ENCODE data around the gene PLXND1. TPM values are rescaled to one million over a fixed set of nuclear protein-coding genes. Genes with fewer than 3 reads are reported as not detected.

PLXND1 gene
- total RNA-seq, 1 donor from 2014 or later: 233 TPM

DNA sequence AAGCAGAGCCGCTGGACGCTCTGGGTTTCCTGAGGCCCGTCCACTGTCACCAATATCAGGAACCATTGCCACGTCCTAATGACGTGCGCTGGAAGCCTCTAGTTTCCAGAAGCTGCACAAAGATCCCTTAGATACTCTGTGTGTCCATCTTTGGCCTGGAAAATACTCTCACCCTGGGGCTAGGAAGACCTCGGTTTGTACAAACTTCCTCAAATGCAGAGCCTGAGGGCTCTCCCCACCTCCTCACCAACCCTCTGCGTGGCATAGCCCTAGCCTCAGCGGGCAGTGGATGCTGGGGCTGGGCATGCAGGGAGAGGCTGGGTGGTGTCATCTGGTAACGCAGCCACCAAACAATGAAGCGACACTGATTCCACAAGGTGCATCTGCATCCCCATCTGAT lies 74.8 kb downstream of the PLXND1 start:
- ATAC-seq: no peak
- TF ChIP-seq, protein P1, sequence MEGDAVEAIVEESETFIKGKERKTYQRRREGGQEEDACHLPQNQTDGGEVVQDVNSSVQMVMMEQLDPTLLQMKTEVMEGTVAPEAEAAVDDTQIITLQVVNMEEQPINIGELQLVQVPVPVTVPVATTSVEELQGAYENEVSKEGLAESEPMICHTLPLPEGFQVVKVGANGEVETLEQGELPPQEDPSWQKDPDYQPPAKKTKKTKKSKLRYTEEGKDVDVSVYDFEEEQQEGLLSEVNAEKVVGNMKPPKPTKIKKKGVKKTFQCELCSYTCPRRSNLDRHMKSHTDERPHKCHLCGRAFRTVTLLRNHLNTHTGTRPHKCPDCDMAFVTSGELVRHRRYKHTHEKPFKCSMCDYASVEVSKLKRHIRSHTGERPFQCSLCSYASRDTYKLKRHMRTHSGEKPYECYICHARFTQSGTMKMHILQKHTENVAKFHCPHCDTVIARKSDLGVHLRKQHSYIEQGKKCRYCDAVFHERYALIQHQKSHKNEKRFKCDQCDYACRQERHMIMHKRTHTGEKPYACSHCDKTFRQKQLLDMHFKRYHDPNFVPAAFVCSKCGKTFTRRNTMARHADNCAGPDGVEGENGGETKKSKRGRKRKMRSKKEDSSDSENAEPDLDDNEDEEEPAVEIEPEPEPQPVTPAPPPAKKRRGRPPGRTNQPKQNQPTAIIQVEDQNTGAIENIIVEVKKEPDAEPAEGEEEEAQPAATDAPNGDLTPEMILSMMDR (IDR thresholded peaks at IDR 0.05): no peak
- no peaks in the 10 kb centered on the region for H3K9me3 ChIP-seq
- intact Hi-C loops (cut with DNase I): no loop called here
- H3K27me3 ChIP-seq (ENCODE audit: low read depth): no peaks in the 10 kb centered on the region
- no peak overlapping the region for H3K27ac ChIP-seq
- H3K36me3 ChIP-seq: no peaks in the 10 kb centered on the region
- DNase-seq: no peak
- no peaks in the 10 kb centered on the region for H3K4me1 ChIP-seq
- H3K4me3 ChIP-seq: no peak overlapping the region

- H3K27me3 ChIP-seq (ENCODE audit: low read depth): no peaks in the 10 kb centered on the region
- intact Hi-C loops (cut with DNase I): no loop called here
- no peaks in the 10 kb centered on the region for H3K4me1 ChIP-seq
- no peak overlapping the region for H3K4me3 ChIP-seq
- no peak for DNase-seq
- TF ChIP-seq, protein P1 (IDR thresholded peaks at IDR 0.05): no peak
- no peaks in the 10 kb centered on the region for H3K9me3 ChIP-seq
- H3K27ac ChIP-seq: no peak overlapping the region
- ATAC-seq: no peak
- no peaks in the 10 kb centered on the region for H3K36me3 ChIP-seq
These were observed 75.7 kb downstream of the PLXND1 start for GRCh38 chr3:129530821-129531220.

- TF ChIP-seq, protein P1 (IDR thresholded peaks at IDR 0.05): no peak
- DNase-seq: no peak
- Histone ChIP-seq H3K4me1 (no peaks in the 10 kb centered on the region), H3K36me3 (no peaks in the 10 kb centered on the region), H3K9me3 (no peaks in the 10 kb centered on the region), H3K4me3 (no peak overlapping the region), H3K27me3 (ENCODE audit: low read depth) (no peaks in the 10 kb centered on the region), H3K27ac (no peak overlapping the region)
- intact Hi-C loops (cut with DNase I): no loop called here
- ATAC-seq: no peak
These were observed 76.2 kb downstream of the PLXND1 start for GRCh38 chr3:129530251-129530791.

DNA sequence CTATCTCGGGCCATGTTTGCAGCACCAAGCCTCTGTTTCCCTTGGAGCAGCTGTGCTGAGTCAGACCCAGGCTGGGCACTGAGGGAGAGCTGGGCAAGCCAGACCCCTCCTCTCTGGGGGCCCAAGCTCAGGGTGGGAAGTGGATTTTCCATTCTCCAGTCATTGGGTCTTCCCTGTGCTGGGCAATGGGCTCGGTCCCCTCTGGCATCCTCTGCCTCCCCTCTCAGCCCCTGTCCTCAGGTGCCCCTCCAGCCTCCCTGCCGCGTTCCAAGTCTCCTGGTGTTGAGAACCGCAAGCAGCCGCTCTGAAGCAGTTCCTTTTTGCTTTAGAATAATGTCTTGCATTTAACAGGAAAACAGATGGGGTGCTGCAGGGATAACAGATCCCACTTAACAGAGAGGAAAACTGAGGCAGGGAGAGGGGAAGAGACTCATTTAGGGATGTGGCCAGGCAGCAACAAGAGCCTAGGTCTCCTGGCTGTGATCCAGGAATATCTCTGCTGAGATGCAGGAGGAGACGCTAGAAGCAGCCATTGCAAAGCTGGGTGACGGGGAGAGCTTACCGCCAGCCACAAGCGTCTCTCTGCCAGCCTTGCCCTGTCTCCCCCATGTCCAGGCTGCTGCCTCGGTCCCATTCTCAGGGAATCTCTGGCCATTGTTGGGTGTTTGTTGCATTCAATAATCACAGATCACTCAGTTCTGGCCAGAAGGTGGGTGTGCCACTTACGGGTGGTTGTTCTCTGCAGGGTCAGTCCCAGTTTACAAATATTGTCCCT lies 76.9 kb downstream of the PLXND1 start:
- Histone ChIP-seq H3K4me1 (no peaks in the 10 kb centered on the region), H3K27ac (no peak overlapping the region), H3K9me3 (no peaks in the 10 kb centered on the region), H3K27me3 (ENCODE audit: low read depth) (no peaks in the 10 kb centered on the region), H3K36me3 (no peaks in the 10 kb centered on the region), H3K4me3 (no peak overlapping the region)
- TF ChIP-seq, protein P1 (IDR thresholded peaks at IDR 0.05): no peak
- ATAC-seq: no peak
- intact Hi-C loops (cut with DNase I): no loop called here
- DNase-seq: no peak

GRCh38 chr3:129528589-129529100 lies 77.8 kb downstream of the PLXND1 start, which contains the start of gene RHO:
TSS of gene RHO (plus strand) at chr3:129528639. CDS start at chr3:129528734, 95 bp downstream.
- DNase-seq (no peak), ATAC-seq (no peak)
- TF ChIP-seq, protein P1 (IDR thresholded peaks at IDR 0.05): no peak
- no peak within 1 kb of the TSS for H3K4me3 ChIP-seq
- no peaks in the 10 kb centered on the region for H3K36me3 ChIP-seq
- H3K27ac ChIP-seq: no peak within 1 kb of the TSS
- H3K9me3 ChIP-seq: no peaks in the 10 kb centered on the region
- intact Hi-C loops (cut with DNase I): no loop called here
- H3K4me1 ChIP-seq: no peaks in the 10 kb centered on the region
- no peaks in the 10 kb centered on the region for H3K27me3 ChIP-seq (ENCODE audit: low read depth)

Measured in lower lobe of right lung (tissue), 2 donors.